ENCODE measurements around the gene DNMT3L.
"Not testable (repeated sequence)": the region's sequence is repeated elsewhere in the genome, so short reads cannot be mapped to it uniquely, and the experiment has no call there.

The DNMT3L gene

DNA sequence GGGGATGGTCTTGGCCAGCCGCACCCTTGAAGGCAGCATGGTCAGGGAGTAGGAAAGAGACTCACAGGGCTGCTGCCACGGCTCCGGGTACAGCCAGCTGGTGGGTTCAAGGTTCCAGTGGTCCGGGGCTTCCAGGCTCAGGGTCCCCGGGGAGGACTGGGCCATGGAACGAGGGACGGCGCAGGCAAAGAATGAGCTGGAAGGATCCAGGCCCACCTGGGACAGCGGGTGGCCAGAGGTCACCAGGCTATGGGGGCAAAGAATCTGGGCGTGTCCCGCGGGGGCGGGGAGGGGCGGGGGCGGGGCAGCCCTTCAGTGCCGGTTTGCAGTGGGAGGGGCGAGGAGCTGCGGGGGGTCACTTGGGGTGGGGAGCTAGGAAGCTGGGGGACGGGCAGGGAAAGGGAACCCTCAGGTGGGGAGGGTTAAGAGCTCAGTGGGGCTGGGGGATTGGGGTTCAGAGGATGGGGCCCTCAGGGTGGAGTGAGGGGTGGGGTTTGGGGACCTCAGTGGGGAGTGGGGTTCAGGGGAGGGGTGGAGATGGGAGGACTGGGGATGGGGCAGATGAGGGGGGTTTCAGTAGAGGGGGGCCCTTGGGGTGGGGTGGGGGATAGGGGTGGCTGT, at the start of gene DNMT3L:
TSS of gene DNMT3L (minus strand) at position 223 of the 621 bp plus-strand sequence. CDS start 638 bp downstream, outside the sequence.
- no peak for DNase-seq

DNA sequence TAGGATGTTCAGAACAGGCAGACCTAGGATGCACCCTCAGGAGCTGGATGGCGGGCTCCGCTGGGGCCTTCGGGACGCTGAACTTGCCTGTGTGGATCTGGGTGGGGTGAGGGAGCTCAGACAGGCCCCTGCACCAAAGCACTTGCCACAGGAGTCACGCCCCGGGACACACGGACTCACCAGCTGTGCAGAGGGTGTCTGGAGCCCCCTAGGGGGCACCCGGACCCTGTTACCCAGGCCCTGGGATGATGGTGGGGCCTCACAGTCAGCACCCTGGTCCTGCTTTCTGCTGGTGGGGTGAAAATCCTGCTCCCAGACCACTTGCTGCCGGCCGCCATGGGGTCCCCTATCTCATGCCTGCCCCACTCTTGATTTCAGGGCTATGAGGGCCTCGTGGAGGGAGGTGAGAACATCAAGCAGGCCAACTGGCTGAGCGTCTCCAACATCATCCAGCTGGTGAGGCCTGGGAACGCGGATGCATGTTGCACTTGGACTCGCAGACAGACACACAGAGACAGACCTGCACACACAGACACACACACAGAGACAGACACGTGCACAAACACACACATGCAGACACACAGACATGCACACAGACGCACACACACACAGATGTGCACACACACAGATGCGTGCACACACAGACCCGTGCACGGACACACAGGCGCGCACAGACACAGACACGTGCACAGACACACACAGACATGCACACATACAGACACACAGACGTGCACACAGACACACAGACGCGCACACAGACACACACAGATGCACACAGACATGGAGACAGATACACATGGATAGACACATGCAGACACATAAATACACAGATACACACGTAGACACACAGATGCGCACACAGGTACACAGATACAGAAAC, 49.2 kb upstream of the DNMT3L start:
- DNase-seq = no peak

DNA sequence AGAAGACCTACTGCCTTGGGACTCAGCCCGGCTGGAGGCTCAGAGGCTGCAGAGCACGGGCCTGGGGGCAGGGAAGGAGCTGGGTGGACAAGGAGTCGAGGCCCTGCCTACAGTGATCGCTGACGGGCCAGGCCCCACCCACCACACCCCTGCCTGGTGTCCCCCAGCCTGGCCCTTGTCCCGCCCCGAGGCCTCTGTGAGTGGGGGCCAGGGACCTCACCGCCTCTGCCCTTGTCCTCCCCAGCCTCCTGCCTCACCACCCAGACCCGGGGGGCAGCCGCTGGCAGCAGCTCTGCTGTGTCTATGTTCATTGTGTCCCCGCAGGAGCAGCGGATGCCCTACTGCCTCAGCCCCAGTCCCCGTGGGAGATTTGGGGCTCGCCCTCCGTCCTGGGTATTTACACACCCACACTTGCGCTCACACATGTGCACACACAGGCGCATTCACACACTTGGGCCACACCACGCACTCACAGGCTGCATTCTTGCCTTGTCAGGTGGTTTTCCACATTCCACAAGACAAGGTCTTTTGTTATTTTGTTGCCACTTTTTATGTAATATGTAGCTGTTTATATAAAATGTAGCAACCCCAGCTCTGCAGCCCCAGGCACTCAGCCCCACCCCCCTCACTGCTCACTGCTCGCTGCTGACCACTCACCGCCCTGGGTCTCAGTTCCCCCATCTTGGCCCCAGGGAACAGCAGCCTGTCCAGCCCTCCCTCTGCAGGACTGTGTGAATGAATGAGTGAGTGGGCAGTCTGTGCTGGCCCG, 45.4 kb upstream of the DNMT3L start:
- no peak for DNase-seq

DNA sequence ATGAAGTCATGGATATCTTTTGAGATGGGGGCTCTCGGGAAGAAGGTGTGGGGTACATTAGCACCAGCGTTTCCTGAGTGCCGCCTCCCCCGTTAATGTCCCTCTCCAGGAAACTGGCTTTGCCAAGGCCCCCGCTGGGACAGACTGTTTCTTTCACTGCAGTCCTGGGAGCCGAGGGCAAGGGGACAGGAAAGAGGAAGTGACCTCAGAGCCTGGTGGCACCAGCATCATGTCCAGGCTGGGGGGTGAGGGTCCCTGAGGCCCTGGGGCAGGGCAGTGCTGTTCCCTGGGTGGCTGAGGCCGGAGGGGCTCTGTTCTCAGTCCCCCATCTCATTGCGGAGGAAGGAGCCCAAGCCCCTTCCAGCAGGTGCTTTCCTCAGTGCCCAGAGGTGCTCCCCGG, 44.0 kb upstream of the DNMT3L start:
- peak in 10 of 51 donors; percentile 8 to 63 (median 34) for DNase-seq

DNA sequence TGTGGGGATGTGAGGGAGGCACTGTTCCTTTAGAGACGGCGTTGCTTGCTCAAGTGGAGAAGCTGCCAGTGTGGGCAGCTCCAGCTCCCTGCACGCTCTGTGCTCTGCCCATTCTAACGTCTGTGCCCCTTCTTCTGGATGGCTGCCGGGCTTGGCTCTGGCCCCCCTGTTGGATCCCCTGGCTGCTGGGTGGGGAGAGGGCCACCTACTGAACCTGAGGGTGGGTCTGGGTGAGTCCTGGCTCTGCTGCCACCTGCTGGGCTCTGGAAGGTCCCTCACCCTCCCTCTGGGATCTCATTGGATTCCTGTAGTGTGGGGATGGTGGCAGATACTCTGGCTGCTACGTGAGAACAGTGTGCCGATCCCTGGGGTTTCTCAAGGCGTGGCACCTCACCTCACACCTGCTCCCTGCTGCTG, 43.2 kb upstream of the DNMT3L start:
- DNase-seq = peak in 38 of 51 donors; percentile 18 to 75 (median 40)

DNA sequence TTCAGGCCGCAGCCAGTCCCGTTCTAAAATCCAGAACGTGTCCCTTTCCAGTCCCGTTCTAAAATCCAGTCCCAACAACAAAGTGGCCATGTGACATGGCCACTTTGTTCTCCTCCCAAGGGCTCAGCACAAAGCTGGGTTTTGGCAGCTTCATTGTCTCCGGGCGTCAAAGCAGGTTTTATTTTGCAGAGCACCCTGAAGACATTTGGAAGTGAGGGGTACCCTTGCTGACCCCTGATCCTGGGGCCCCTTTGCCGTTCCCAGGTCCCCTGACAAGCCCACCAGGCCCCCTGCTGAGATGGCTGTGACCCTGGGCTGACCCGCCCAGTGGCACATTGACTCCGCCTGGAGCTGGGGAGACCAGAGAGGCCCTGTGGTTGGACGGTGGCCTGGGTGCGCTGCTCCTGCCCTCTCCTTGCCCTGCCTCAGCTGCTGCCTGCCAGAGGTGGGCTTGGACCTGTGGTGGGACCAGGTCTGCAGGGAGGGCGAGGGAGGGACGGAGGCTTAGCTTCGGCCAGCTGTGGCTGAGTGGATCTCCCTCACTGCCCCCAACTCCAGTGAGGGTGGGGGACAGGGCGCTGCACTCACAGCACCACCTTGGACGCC, 42.4 kb upstream of the DNMT3L start:
- DNase-seq = peak in 20 of 51 donors; percentile 18 to 56 (median 39)

DNA sequence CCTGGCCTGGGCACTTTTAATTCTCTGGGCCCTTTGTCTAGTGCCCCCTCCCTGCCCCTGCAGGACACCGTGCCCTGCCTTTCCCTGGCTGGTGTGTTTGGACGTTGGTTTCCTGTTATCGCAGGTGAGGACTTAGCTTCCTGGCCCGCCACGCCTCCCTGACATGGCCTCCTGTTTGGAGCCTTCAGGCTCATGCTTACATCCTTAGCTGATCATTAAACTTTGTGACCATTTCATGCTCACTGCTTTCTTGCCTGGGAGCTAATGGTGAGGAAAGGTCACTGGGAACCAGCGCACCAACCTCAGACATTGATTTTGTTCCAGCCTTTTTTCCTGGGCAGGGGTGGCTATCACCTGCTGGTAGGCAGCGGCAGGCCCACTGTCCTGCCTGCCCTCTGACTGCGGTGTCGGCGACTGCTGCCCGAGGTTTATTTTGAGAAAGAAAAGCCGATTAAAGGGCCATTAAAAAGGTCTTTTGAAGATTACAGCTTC, 41.8 kb upstream of the DNMT3L start:
- DNase-seq = peak in 2 of 51 donors; percentile 8 to 29

DNA sequence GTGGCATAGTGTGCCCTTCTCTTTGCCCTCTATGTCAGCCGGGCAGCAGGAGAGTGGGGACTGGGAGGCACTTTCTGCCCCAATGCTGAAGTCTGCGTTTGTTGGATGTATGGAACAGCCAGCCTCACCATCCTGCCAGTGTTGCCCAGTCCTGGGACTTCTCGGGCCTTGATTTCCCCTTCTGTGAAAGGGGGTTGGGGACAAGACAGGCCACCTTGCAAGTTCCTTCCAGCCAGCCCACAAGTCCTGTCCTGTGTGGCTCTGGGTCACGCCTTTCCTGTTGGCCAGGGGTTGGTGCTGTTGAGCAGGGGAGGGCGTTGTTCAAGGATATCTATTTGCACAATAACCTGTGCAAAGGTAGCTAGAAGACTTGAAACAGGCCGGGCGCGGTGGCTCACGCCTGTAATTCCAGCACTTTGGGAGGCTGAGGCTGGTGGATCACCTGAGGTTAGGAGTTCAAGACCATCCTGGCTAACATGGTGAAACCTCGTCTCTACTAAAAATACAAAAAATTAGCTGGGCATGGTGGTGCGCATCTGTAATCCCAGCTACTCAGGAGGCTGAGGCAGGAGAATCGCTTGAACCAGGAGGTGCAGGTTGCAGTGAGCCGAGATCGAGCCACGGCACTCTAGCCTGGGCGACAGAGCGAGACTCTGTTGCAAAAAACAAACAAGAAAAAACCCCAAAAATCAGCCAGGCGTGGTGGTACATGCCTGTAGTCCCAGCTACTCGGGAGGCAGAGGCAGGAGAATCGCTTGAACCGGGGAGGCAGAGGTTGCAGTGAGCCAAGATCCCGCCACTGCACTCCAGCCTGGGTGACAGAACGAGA, 41.1 kb upstream of the DNMT3L start:
- not testable (repeated sequence) for DNase-seq

DNA sequence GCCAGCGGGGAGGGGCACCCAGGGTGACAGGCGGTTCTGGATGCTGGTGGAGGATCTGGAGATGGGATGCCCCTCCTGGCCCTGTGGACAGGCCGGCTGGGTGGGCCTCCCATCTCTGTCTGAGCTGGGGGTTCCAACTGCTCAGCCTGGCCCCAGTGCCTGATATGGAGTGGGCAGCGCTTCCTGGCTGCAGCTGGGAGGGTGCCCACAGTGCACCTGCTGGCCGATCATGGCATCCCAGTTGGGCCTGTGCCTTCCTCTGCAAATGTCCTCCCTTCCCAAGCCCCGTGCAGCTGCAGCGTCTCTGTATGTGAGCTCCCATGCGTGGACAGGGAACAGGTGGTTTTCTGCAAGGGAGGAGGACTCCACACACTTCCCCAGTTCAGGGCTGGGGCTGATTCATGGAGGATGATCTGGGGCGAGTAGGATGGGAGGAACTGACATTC, 40.3 kb upstream of the DNMT3L start:
- DNase-seq = peak in 7 of 51 donors; percentile 9 to 61 (median 20)

DNA sequence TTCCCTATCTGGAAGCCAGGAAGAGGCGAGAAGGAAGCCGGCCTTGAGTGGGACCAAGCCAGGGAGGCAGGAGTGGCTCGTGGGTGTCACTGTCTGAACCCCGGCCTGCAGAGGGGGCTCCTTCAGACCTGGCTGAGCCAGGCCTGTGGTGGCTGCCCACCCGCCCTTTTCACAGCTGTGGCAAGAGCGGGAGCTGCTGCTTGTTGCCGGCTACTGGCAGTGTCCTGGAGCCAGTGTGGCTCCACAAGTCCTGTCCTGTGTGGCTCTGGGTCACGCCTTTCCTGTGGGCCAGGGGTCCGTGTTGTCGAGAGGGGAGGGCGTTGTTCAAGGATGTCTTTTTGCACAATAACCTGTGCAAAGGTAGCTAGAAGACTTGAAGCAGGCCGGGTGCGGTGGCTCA, 39.4 kb upstream of the DNMT3L start:
- DNase-seq = peak in 1 of 51 donors; percentile 38

DNA sequence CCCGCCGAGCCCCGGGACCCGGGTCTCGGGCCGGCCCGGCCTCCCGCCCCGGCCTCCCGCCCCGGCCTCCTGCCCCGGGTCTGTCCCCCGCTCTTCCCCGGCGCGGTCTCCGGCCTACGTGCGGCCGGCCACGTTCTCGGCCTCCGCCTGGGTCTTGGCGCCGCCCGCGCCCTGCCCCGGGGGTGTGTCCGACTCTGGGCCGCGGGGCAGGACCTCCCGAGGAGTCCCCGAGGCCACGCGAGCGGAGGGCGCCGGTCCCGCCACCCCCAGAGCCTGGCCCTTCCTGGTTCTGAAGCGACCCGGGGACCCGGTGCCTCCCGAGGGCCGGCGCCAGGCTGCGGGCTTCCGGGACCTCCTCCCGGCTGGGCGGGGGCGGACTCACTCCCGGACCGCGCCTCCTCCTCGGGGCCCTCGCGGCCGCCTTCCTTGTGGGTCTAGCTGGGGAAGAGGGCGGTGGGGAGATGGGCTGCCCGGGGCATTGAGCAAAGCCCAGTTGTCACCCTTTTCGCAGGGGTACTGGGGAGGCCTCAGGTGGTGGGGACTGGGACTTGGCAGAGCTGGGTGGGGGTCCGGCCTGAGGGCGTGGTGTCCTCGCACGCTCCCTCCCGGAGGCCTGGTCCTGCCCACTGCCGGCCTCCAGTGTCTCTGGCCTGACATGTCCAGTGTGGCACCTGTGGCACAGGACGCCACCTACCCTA, 38.7 kb upstream of the DNMT3L start:
- DNase-seq = peak in 31 of 51 donors; percentile 27 to 78 (median 47)

DNA sequence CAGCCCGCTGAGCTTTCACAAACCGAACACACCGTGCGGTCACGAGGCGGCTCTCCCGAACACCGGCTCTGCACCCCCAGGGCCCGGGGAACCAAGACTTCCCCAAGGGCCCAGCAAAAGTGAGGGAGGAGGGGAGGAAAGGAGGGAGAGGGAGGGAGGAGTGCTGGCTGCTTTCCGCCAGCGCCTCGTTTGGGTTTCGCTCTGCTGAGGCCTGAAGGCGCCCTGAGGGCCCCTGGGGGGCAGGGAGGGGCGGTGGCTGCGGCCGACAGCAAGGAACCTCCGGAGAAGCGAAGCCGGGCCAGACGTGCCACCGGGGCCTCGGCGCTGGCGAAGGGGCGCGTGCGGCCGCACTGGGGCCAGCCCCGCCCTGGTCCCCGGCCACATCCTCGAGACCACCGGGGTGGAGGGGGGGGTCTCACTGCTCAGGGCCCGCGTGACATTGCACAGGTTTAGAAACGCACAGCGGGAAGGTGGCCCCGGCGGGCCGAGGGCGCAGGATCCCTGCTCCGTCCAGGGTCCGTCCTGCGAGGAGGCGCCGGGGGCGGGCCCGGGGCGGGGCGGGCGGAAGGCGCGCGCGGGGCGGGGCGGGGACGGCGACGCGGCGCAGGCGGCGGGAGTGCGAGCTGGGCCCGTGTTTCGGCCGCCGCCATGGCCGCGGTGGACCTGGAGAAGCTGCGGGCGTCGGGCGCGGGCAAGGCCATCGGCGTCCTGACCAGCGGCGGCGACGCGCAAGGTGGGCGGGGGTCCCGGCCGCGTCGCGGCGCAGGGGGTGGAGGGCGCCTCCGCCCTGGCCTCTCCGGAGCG, 38.0 kb upstream of the DNMT3L start, which contains the start of gene PFKL:
TSS of gene PFKL (plus strand) at position 596 of the 804 bp plus-strand sequence. CDS start at position 649, 53 bp downstream.
- DNase-seq = peak in 36 of 51 donors; percentile 22 to 80 (median 59)

DNA sequence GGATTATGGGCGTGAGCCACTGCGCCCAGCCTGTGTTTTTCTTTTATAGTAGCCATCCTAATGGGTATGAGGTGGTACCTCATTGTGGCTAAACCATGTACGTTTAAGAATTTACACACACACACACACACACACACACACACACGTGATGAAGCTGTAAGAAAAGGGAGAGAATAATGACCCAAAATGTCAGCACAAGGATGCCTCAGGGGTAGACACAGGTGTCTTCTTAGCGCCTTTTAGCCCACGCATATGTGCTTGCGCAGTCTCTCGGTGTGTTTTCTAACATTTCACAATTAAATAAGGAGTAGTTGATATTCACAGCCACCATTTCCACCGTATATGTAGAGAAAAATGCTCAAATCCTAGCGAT, 37.4 kb upstream of the DNMT3L start:
- DNase-seq = no peak

DNA sequence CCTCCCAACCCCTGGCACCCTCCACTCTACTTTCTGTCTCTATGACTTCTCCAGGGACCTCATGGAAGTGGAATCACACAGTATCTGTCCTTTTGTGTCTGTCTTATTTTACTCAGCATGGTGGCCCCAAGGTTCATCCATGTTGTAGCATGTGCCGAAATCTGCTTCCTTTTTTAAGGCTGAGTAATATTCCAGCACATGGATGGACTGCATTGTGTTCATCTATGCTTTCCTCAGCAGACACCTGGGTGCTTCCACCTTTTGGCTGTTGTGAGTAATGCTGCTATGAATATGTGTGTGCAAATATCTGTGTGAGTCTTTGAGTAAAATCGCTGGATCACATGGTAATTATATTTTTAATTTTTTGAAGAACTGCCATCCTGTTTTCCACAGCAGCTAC, 36.6 kb upstream of the DNMT3L start:
- DNase-seq = no peak

DNA sequence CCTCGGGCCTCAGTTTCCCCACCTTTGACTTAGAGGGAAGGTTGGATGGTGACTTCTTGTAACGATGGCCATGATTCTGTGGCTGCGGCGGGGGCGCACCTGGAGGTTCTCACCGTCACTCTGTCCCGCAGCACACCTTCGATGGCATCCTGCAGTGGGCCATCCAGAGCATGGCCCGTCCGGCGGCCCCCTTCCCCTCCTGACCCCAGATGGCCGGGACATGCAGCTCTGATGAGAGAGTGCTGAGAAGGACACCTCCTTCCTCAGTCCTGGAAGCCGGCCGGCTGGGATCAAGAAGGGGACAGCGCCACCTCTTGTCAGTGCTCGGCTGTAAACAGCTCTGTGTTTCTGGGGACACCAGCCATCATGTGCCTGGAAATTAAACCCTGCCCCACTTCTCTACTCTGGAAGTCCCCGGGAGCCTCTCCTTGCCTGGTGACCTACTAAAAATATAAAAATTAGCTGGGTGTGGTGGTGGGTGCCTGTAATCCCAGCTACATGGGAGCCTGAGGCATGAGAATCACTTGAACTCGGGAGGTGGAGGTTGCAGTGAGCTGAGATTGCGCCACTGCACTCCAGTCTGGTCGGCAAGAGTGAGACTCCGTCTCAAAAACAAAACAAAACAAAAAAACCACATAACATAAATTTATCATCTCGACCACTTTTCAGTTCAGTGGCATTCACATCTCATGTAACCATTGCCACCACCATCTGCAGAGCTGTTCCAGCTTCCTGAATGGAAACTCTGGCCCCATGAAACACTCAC, 36.0 kb upstream of the DNMT3L start:
- peak in 49 of 51 donors; percentile 22 to 89 (median 72) for DNase-seq

DNA sequence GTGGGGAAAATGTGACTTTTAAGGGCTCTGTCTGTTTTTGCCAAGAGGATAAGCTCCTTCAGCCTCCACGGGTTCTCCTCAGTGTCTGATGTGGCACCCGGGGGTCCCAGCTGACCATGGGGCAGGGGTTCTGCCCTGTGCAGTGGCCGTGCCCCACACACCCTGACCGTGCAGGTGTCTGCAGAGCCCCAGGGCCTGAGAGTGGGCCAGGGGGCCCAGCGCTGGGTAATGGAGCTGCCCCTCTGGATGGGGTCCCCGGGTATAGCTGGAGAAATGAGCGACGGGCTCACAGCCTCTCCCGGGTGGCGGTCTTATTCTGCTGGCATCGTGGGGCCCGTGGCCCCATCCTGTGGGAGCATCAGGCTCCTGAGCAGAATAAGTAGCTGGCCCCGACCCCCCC, 35.2 kb upstream of the DNMT3L start:
- no peak for DNase-seq

DNA sequence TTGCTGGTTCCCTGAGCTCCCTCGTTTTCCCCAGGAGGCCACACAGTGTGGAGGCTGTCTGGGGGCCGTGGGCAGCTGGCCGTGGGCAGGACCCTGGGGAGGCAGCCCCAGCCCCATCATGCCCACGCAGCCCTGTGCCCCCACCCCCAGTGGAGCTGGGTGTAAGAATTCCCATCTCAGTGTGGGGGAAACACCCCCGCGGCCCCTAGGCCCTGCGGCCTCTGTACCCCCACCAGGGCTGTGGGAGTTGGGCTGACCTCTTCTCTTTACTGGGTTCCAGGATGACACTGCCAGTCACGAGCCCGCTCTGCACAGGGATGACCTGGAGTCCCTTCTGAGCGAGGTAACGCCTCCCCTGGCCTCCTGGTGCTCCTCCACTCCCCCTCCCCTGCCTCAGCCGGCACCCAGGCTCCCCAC, 34.4 kb upstream of the DNMT3L start:
- DNase-seq = no peak

DNA sequence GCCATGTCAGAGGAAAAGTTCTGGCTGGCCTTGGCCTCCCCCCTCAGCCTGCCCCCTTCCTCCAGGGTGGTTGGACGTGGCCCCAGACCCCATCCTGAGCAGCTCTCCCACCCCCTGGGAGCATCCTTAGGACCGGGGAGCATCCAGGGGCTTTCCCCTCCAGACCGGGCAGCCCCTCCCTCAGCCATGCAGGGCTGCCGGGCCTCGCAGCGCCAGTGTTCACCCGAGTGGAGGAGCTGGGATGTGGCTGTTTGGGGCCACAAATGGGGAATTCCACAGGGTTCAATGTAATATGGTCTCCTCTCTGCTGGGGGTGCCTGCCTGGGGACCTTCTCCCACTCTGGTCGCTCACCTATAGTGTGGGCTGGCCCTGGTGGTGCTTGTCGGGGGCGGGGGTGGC, 33.9 kb upstream of the DNMT3L start:
- DNase-seq = no peak

All from hypothalamus (tissue), 51 donors.